HepG2 (cell line): ENCODE results near the gene S100P. TPM values are rescaled to one million over a fixed set of nuclear protein-coding genes. Genes with fewer than 3 reads are reported as not detected.

ENCODE experiments used
- ATAC-seq: fragments of 200-7000 bp; cut with Tn5 transposase; 3 replicates; pipeline ENCODE4 v1.9.1; 2020; ENCODE audit warnings: mild to moderate bottlenecking, moderate library complexity
- BruUV-seq: library from RNA; stranded (reverse); fragments of 400-500 nt; replicated peaks from 2 replicates; lab custom pipeline; 2021; lab: Mats Ljungman, UMichigan
- CTCF ChIA-PET: fragments of 300-600 bp; formaldehyde crosslinking; extraction: SDS; loops from one replicate; lab custom pipeline; 2021; ENCODE audit warnings: low total read pairs, inconsistent platforms, low intra/inter-chr PET ratio; lab: Yijun Ruan, JAX
- POLR2A ChIA-PET: fragments of 350-600 bp; sonication (Branson Sonifier 250); formaldehyde crosslinking; loops from one replicate; lab custom pipeline; 2020; ENCODE audit warnings: antibody characterized with exemption, inconsistent platforms; lab: Yijun Ruan, JAX
- DNase-seq: peaks from one replicate; pipeline ENCODE4 v3.0.0-alpha.2; 2015; ENCODE audit warnings: low spot score
- FAIRE-seq: peaks from 3 replicates; lab custom pipeline; 2011; peaks lifted over from hg19 to GRCh38; lab: Jason Lieb, UNC
- H2AFZ ChIP-seq: one replicate; pipeline ENCODE4 v1.6.1; 2011; ENCODE audit warnings: low read length, inconsistent platforms
- H3K27ac ChIP-seq: fragments of 300-600 bp; 3 replicates; pipeline ENCODE4 v1.8.0; 2011; ENCODE audit warnings: mixed run types, mild to moderate bottlenecking, mixed read lengths, low read length, inconsistent platforms; ENCODE audit not compliant: insufficient read depth; ENCODE audit errors: extremely low read length
- H3K27me3 ChIP-seq, 2 experiments: fragments of 200-600 bp in 1 of 2; 2 replicates in 1 of 2; 3 replicates in 1 of 2; pipeline versions ENCODE4 v1.6.0 to v1.8.0; 2011; ENCODE audit warnings: low read length in 2 of 2, mild to moderate bottlenecking in 2 of 2, moderate library complexity in 2 of 2, inconsistent platforms in 1 of 2; ENCODE audit not compliant: insufficient read depth in 2 of 2, control insufficient read depth in 1 of 2
- H3K36me3 ChIP-seq, 2 experiments: fragments of 200-600 bp in 1 of 2; replicated peaks in 1 of 2; 2 replicates in 1 of 2; 3 replicates in 1 of 2; pipeline versions ENCODE4 v1.5.1 to v1.8.0; 2011; ENCODE audit warnings: low read length in 2 of 2, inconsistent platforms in 1 of 2; ENCODE audit not compliant: insufficient read depth in 2 of 2, control insufficient read depth in 1 of 2
- H3K4me1 ChIP-seq: 2 replicates; pipeline ENCODE4 v1.5.1; 2012; ENCODE audit warnings: low read length, inconsistent platforms; ENCODE audit not compliant: insufficient read depth
- H3K4me2 ChIP-seq: 2 replicates; pipeline ENCODE4 v1.6.0; 2011; ENCODE audit warnings: low read depth, low read length, inconsistent platforms
- H3K4me3 ChIP-seq, 3 experiments: fragments of 200-600 bp in 1 of 3; sonication (generic), shearing (Covaris generic) in 1 of 3; replicated peaks in 1 of 3; 2 replicates each; pipeline ENCODE4 v1.5.1; 2011 to 2016; ENCODE audit warnings: low read length in 3 of 3, inconsistent platforms in 2 of 3, low read depth in 2 of 3, mild to moderate bottlenecking in 2 of 3, control low read depth in 1 of 3, mixed read lengths in 1 of 3; ENCODE audit not compliant: insufficient read depth in 1 of 3
- H3K79me2 ChIP-seq: one replicate; pipeline ENCODE4 v1.6.1; 2011; ENCODE audit warnings: low read length, inconsistent platforms; ENCODE audit not compliant: insufficient read depth
- H3K9ac ChIP-seq: 2 replicates; pipeline ENCODE4 v1.6.0; 2011; ENCODE audit warnings: mild to moderate bottlenecking, low read depth, low read length, inconsistent platforms; ENCODE audit not compliant: insufficient read depth
- H3K9me3 ChIP-seq: 2 replicates; pipeline ENCODE4 v1.5.1; 2012; ENCODE audit warnings: mild to moderate bottlenecking, low read length
- H4K20me1 ChIP-seq: 2 replicates; pipeline ENCODE4 v1.6.0; 2011; ENCODE audit warnings: inconsistent platforms, mild to moderate bottlenecking, low read length, moderate library complexity; ENCODE audit not compliant: insufficient read depth
- AGO2 ChIP-seq: fragments of 200-400 bp; formaldehyde crosslinking; optimal IDR thresholded peaks from 2 replicates; pipeline ENCODE3; 2017; ENCODE audit warnings: mild to moderate bottlenecking, low read depth, low read length, moderate library complexity
- FOSL1 ChIP-seq: sonication (generic); formaldehyde crosslinking; IDR thresholded peaks from 2 replicates; pipeline ENCODE4 v1.9.0; 2021; ENCODE audit warnings: missing genetic modification reagents, borderline replicate concordance
- MAFF ChIP-seq: IDR thresholded peaks from 2 replicates; pipeline ENCODE4 v1.6.1; 2011; ENCODE audit warnings: low read depth, low read length, improper control_type of control experiment
- MAZ ChIP-seq, 2 experiments: sonication (generic) in 1 of 2; formaldehyde crosslinking in 1 of 2; IDR thresholded peaks; 2 replicates each; pipeline versions ENCODE4 v1.5.0 to v1.6.1; 2012 to 2020; ENCODE audit warnings: low read depth in 2 of 2, mild to moderate bottlenecking in 2 of 2, borderline replicate concordance in 1 of 2, improper control_type of control experiment in 1 of 2, low read length in 1 of 2, missing genetic modification reagents in 1 of 2, moderate library complexity in 1 of 2
- MLLT10 ChIP-seq: sonication (generic); formaldehyde crosslinking; IDR thresholded peaks from 2 replicates; pipeline ENCODE4 v1.4.0; 2020; ENCODE audit warnings: missing genetic modification reagents
- NBN ChIP-seq: fragments of 450-650 bp; conservative IDR thresholded peaks from 2 replicates; pipeline ENCODE4 v1.6.1; 2017
- POLR2G ChIP-seq: fragments of 200-400 bp; formaldehyde crosslinking; IDR thresholded peaks from 2 replicates; pipeline ENCODE4 v1.6.1; 2018; ENCODE audit warnings: mild to moderate bottlenecking, low read depth, low read length, moderate library complexity
- SALL1 ChIP-seq: sonication (generic); formaldehyde crosslinking; IDR thresholded peaks from 2 replicates; pipeline ENCODE4 v1.8.0; 2022; ENCODE audit warnings: mild to moderate bottlenecking, missing genetic modification reagents
- SP4 ChIP-seq: sonication (generic); formaldehyde crosslinking; IDR thresholded peaks from 2 replicates; pipeline ENCODE4 v1.8.1; 2023; ENCODE audit warnings: mild to moderate bottlenecking, missing genetic modification reagents
- SRY ChIP-seq: sonication (generic); formaldehyde crosslinking; IDR thresholded peaks from 2 replicates; pipeline ENCODE4 v1.8.0; 2022; ENCODE audit warnings: mild to moderate bottlenecking, missing genetic modification reagents
- YEATS2 ChIP-seq: sonication (generic); formaldehyde crosslinking; IDR thresholded peaks from 2 replicates; pipeline ENCODE4 v1.4.0; 2020; ENCODE audit warnings: missing genetic modification reagents, borderline replicate concordance
- WGBS: methylation state at CpG from one replicate; pipeline ENCODE4 v1.1.6; 2017; ENCODE audit warnings: low lambda C conversion rate; 5-methylcytosine and 5-hydroxymethylcytosine counted together
- in situ Hi-C: cut with HindIII; loops from 2 replicates; pipeline ENCODE4 v1.10.0; 2017; ENCODE audit warnings: low pct_unique_long_range_greater_than_20kb; ENCODE audit not compliant: extremely low pct_ligation_motif_present
- intact Hi-C: fragments of 100-400 bp; cut with micrococcal nuclease; formaldehyde crosslinking; loops from one replicate; pipeline ENCODE4 v1.10.0; 2022; ENCODE audit not compliant: unreplicated experiment
- polyA plus RNA-seq, 8 experiments: library from polyadenylated mRNA; depleted of rRNA in 3 of 8; stranded (reverse) in 7 of 8; unstranded in 1 of 8; fragments of >200 nt; fragmentation: Illumina TruSeq in 4 of 8; extraction: Trizol in 4 of 8; gene quantifications; 2 replicates each; pipeline versions ENCODE4 v1.2.1 to v1.2.3, GENCODE V29; 2011 to 2016; ENCODE audit warnings: low read depth in 4 of 8, missing spikeins in 1 of 8, mixed read lengths in 1 of 8; ENCODE audit not compliant: insufficient read depth in 1 of 8
- total RNA-seq, 5 experiments: library from RNA; depleted of rRNA; stranded (reverse); fragments of >200 nt; fragmentation: Illumina TruSeq; extraction: Trizol; gene quantifications; 2 replicates each; pipeline ENCODE4 v1.2.3, GENCODE V29; 2016; ENCODE audit warnings: low read depth in 1 of 5
- TF ChIP-seq, protein P1 (sequence below): sonication (generic); formaldehyde crosslinking; IDR thresholded peaks from 2 replicates; pipeline ENCODE4 v1.4.0; 2020; ENCODE audit warnings: mild to moderate bottlenecking, missing genetic modification reagents
- TF ChIP-seq, protein P2 (sequence below), 2 experiments: sonication (generic) in 1 of 2; formaldehyde crosslinking in 1 of 2; IDR thresholded peaks; 2 replicates each; pipeline versions ENCODE4 v1.4.0 to v1.6.1; 2016 to 2020; ENCODE audit warnings: borderline replicate concordance in 1 of 2, low read depth in 1 of 2, mild to moderate bottlenecking in 1 of 2, missing genetic modification reagents in 1 of 2

The S100P gene
- total and polyA plus RNA-seq, 2 of the 13 experiments (the other 11 are each of a cell fraction or from before 2014, with no cell fraction given): 278 to 1,649 TPM

DNA sequence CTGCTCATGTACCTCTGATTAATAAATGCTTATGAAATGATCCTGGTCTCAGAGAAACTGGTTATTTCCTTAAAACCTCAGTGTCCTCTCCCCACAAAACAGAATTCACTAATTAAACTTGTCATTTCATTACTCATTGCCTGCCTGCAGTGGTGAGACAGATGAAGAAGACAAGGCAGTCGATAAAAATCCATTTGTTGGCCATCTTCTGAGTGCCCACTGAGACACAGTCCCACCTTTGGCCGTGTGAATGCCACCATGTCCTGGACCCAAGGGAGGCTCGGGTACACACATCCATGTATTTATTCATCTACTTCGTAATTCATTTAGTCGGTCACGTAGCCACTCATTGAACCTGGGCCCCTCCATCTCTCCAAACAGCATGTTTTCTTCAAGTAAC is 3.5 kb downstream of the S100P start:
- FAIRE-seq: no peak
- H3K36me3 ChIP-seq: peaks cover 4 to 12% of the 10 kb centered on the region in 2 experiments; a peak in 3 of 5 replicates
- H2AFZ ChIP-seq: no peak overlapping the region
- no peak for ATAC-seq
- H3K79me2 ChIP-seq: peaks cover 38% of the 10 kb centered on the region
- H4K20me1 ChIP-seq: peaks cover 10% of the 10 kb centered on the region; the same call in 1 of the 2 replicates
- ChIA-PET CTCF (no interaction called here), POLR2A (interaction anchor here (1.8 kb wide), 1 partner anchor 8 kb away, joined by 8 read pairs; no protein-coding TSS in a partner anchor)
- no peaks in the 10 kb centered on the region; a peak in 1 of 5 replicates for H3K27me3 ChIP-seq
- no peak overlapping the region for H3K4me3 ChIP-seq
- intact Hi-C loops: no loop called here
- 98% methylated on average over 6 of the region's 6 CpGs for WGBS
- TF ChIP-seq, protein P1, sequence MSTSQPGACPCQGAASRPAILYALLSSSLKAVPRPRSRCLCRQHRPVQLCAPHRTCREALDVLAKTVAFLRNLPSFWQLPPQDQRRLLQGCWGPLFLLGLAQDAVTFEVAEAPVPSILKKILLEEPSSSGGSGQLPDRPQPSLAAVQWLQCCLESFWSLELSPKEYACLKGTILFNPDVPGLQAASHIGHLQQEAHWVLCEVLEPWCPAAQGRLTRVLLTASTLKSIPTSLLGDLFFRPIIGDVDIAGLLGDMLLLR (CRISPR knock-in tag): no peak
- no peak for TF ChIP-seq SRY
- peak; percentile 14; the same call in 1 of the 2 replicates for TF ChIP-seq POLR2G
- no peak for TF ChIP-seq FOSL1 (CRISPR knock-in tag)
- TF ChIP-seq SP4 (CRISPR knock-in tag): no peak
- no peak for DNase-seq
- H3K4me2 ChIP-seq: no peak overlapping the region
- in situ Hi-C loops: no loop called here
- H3K9me3 ChIP-seq: no peaks in the 10 kb centered on the region
- no TSS peak for BruUV-seq
- no peak overlapping the region for H3K9ac ChIP-seq
- H3K4me1 ChIP-seq: peaks cover 49% of the 10 kb centered on the region
- no peak overlapping the region for H3K27ac ChIP-seq

DNA sequence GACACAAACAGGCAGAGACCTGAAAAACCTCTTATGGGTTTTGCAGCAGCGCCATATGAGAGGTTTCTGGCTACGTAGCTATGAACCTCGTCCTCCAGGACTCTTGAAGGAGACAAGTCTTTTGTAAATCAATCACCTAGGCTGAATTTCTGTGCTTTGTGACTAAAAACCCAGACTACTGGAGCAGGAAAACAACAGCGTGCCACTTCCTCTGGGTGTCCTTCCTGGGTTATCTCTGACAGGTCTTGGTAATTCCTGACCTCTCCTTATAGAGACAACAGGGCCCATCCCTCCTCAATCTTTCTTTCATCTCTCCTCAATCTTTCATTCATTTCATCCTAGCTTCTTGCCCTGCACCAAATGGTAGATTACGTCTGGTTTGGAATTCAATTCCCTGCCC is 5.7 kb downstream of the S100P start:
- H3K4me1 ChIP-seq: peaks cover 44% of the 10 kb centered on the region
- H2AFZ ChIP-seq: no peak overlapping the region
- H3K79me2 ChIP-seq: peaks cover 35% of the 10 kb centered on the region
- H3K27ac ChIP-seq: no peak overlapping the region
- intact Hi-C loops: no loop called here
- H3K36me3 ChIP-seq: peaks cover 7 to 20% of the 10 kb centered on the region in 2 experiments; a peak in 3 of 5 replicates
- no peaks in the 10 kb centered on the region for H3K27me3 ChIP-seq
- BruUV-seq: no TSS peak
- no peak overlapping the region for H3K9ac ChIP-seq
- POLR2A ChIA-PET: interaction anchor here (1.2 kb wide), 1 partner anchor 10 kb away, joined by 3 read pairs; the partner anchor contains the start of gene MRFAP1L1
- H4K20me1 ChIP-seq: peaks cover 10% of the 10 kb centered on the region; the same call in 1 of the 2 replicates
- no peak for FAIRE-seq
- 95% methylated on average over 5 of the region's 5 CpGs for WGBS
- ATAC-seq: no peak
- in situ Hi-C loops: no loop called here
- CTCF ChIA-PET: interaction anchor here (1.1 kb wide), 1 partner anchor 153 kb away, joined by 3 read pairs; no protein-coding TSS in a partner anchor
- 0 out of 2 replicates have a peak, but pooled peaks cover 4% of the 10 kb centered on the region for H3K9me3 ChIP-seq
- no peak for DNase-seq
- H3K4me2 ChIP-seq: no peak overlapping the region
- H3K4me3 ChIP-seq: no peak overlapping the region
- TF ChIP-seq NBN: no peak
- TF ChIP-seq, protein P2, sequence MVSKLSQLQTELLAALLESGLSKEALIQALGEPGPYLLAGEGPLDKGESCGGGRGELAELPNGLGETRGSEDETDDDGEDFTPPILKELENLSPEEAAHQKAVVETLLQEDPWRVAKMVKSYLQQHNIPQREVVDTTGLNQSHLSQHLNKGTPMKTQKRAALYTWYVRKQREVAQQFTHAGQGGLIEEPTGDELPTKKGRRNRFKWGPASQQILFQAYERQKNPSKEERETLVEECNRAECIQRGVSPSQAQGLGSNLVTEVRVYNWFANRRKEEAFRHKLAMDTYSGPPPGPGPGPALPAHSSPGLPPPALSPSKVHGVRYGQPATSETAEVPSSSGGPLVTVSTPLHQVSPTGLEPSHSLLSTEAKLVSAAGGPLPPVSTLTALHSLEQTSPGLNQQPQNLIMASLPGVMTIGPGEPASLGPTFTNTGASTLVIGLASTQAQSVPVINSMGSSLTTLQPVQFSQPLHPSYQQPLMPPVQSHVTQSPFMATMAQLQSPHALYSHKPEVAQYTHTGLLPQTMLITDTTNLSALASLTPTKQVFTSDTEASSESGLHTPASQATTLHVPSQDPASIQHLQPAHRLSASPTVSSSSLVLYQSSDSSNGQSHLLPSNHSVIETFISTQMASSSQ (IDR thresholded peaks at IDR 0.05; ENCODE audit: low read depth): no peak
- TF ChIP-seq, protein P2 (CRISPR knock-in tag; IDR thresholded peaks at IDR 0.05; ENCODE audit: borderline replicate concordance): no peak
- TF ChIP-seq MAZ (IDR thresholded peaks at IDR 0.05; ENCODE audit: borderline replicate concordance, low read depth, low read length): no peak
- no peak for TF ChIP-seq MAZ (CRISPR knock-in tag; IDR thresholded peaks at IDR 0.05; ENCODE audit: low read depth)
- no peak for TF ChIP-seq YEATS2
- TF ChIP-seq MLLT10 (CRISPR knock-in tag): no peak
- TF ChIP-seq AGO2: no peak
- no peak for TF ChIP-seq SALL1 (CRISPR knock-in tag)
- no peak for TF ChIP-seq MAFF
